Omental fat pad (tissue), 4 donors: ENCODE measurements around the gene HBE1. TPM values are rescaled to one million over a fixed set of nuclear protein-coding genes. Genes with fewer than 3 reads are reported as not detected.

Experiments
- ATAC-seq: fragments of 150-250 bp; one replicate; pipeline ENCODE4 v1.9.1; 2016; ENCODE audit warnings: mild to moderate bottlenecking, moderate library complexity; ENCODE audit not compliant: low FRiP score
- DNase-seq: peaks from one replicate; pipeline ENCODE4 v3.0.0-alpha.2; 2019; ENCODE audit warnings: low spot score
- CTCF ChIP-seq, 3 donors: fragments of 450-650 bp; IDR thresholded peaks; one replicate each; pipeline ENCODE4 v1.5.1; 2016 to 2017; ENCODE audit warnings: antibody characterized with exemption in 3 of 3, mild to moderate bottlenecking in 3 of 3, moderate library complexity in 2 of 3
- total RNA-seq, 4 donors: library from RNA; depleted of rRNA; stranded (reverse); fragments of >200 nt; gene quantifications; one replicate each; pipeline ENCODE4 v1.1.0, GENCODE V29; 2016

Gene HBE1
- total RNA-seq, 4 donors from 2014 or later, result not detected

- DNase-seq, result no peak
- no peak for ATAC-seq
These were observed 22.8 kb downstream of the HBE1 start for GRCh38 chr11:5246772-5247471.

DNA sequence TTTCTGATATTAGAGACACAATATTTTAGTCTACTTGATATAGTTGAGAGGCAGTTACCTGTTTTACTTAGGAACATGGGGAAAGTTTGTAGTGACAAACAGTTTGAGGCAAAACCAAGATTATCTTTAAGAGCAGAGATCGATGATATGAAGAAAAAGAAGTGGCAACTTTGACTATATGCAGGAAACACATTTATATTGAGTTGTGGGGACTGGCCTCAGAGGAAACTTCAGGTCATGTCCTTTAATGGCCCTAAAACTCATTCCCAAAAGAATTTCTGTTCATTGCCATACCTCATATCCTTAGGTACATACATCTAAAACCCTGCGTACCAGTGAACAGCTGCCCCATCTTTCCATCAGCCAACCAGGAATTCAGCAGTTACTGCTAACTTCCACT lies 24.6 kb downstream of the HBE1 start:
- DNase-seq (no peak), ATAC-seq (no peak)
- no peak for TF ChIP-seq CTCF (IDR thresholded peaks at IDR 0.05)

More at GRCh38 chr11:5246772-5247471, 22.8 kb downstream of the HBE1 start:
- TF ChIP-seq CTCF (IDR thresholded peaks at IDR 0.05), result no peak

DNA sequence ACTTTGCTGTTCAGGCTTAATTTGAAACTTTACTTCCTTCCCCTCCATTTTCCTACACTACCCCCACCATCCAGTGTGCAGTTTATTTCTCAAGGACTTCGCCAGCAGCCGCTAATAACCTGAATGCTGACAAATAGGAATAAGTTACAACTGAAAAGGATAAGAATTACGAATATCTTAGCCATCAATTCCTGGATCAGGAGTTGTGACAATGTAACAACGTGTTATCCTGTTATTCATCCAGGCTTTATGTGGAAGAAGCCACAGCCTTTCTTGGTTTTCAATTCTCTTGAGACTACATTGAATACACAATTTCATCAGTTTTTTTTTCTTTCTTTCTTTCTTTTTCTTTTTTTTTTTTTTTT lies 25.9 kb downstream of the HBE1 start:
- TF ChIP-seq CTCF (IDR thresholded peaks at IDR 0.05), result no peak
- DNase-seq, result no peak
- no peak for ATAC-seq

GRCh38 chr11:5242933-5243815 lies 26.6 kb downstream of the HBE1 start:
- DNase-seq, result no peak
- ATAC-seq, result no peak
- no peak for TF ChIP-seq CTCF (IDR thresholded peaks at IDR 0.05)

GRCh38 chr11:5242208-5242607 lies 27.5 kb downstream of the HBE1 start:
- no peak for ATAC-seq
- no peak for DNase-seq
- no peak for TF ChIP-seq CTCF (IDR thresholded peaks at IDR 0.05)

DNA sequence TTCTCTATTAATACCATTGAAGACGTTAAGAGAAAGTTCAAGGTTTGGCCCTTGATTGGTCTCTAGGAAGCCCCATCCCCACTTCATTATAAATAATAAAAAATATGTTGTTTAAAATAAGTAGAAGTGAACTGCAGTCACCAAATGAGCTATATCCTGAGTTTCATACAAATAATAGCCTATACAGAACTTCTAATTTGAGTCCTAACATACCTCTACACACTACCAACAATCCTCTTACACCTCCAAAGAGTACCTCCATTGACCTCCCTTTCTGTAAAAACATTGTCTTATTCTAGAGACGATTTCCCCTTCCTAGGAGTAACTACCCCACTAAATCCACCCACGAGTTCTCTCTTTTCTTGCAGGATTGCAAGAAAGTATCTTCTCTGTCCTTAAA lies 28.3 kb downstream of the HBE1 start:
- no peak for DNase-seq
- no peak for ATAC-seq
- no peak for TF ChIP-seq CTCF (IDR thresholded peaks at IDR 0.05)
